ENCODE measurements around the gene ARL4A. TPM values are rescaled to one million over a fixed set of nuclear protein-coding genes. Genes with fewer than 3 reads are reported as not detected.

Gene ARL4A
- total RNA-seq, 1 experiment from 2014 or later: 39.4 TPM

DNA sequence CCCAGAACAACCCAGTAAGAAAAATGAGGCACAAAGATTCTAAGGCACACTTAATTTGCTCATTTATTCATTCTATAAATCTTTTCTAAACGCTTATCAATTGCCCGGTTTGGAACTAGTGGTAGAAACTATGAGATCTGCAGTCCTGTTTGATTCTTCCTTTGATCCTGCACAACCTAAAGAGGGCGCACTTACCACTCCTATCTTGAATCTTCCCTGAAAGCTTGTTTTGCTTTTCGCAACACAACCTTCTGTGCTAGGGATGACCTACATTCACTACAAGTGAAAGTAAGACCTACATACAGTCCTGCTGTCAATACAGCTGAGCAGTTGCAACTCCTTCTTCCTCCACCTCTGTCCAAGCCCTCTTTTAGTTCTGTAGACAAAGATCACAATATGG lies 12.6 kb upstream of the ARL4A start:
- no peak overlapping the region for H2BK20ac ChIP-seq (ENCODE audit: low read depth, low read length, poor library complexity, severe bottlenecking)
- H3K27me3 ChIP-seq (ENCODE audit: insufficient read depth, low read length): no peaks in the 10 kb centered on the region
- H3K27ac ChIP-seq (ENCODE audit: insufficient read length, low read depth, low read length): no peak overlapping the region
- H3K27me3 Mint-ChIP-seq (ENCODE audit: low read depth): no peaks in the 10 kb centered on the region
- TF ChIP-seq, protein P1, sequence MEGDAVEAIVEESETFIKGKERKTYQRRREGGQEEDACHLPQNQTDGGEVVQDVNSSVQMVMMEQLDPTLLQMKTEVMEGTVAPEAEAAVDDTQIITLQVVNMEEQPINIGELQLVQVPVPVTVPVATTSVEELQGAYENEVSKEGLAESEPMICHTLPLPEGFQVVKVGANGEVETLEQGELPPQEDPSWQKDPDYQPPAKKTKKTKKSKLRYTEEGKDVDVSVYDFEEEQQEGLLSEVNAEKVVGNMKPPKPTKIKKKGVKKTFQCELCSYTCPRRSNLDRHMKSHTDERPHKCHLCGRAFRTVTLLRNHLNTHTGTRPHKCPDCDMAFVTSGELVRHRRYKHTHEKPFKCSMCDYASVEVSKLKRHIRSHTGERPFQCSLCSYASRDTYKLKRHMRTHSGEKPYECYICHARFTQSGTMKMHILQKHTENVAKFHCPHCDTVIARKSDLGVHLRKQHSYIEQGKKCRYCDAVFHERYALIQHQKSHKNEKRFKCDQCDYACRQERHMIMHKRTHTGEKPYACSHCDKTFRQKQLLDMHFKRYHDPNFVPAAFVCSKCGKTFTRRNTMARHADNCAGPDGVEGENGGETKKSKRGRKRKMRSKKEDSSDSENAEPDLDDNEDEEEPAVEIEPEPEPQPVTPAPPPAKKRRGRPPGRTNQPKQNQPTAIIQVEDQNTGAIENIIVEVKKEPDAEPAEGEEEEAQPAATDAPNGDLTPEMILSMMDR (conservative IDR thresholded peaks at IDR 0.05): peak; percentile 75
- H3K4me3 Mint-ChIP-seq: no peak overlapping the region
- no peak overlapping the region for H3K23ac ChIP-seq (ENCODE audit: insufficient read length, low read depth, low read length)
- H4K91ac ChIP-seq (ENCODE audit: insufficient read length, low read depth, low read length): no peak overlapping the region
- peaks cover 7% of the 10 kb centered on the region for H3K9me3 ChIP-seq (ENCODE audit: control insufficient read depth, low read depth, low read length)
- H3K4me2 ChIP-seq (ENCODE audit: insufficient read depth, insufficient read length, low read length): no peak overlapping the region
- H3K4ac ChIP-seq (ENCODE audit: low read depth, low read length): no peak overlapping the region
- H3K9me3 Mint-ChIP-seq: peaks cover 3 to 14% of the 10 kb centered on the region in 2 experiments; a peak in 3 of 5 replicates
- H3K4me1 Mint-ChIP-seq: no peaks in the 10 kb centered on the region
- no peaks in the 10 kb centered on the region for H3K4me1 ChIP-seq (ENCODE audit: insufficient read depth, low read length)
- H3K27ac Mint-ChIP-seq: no peak overlapping the region
- H4K5ac ChIP-seq (ENCODE audit: insufficient read length, low read depth, low read length): no peak overlapping the region
- no peak overlapping the region for H3K9ac ChIP-seq (ENCODE audit: extremely low read depth, insufficient read length, low read length)
- H2BK5ac ChIP-seq (ENCODE audit: insufficient read length, low read length): no peak overlapping the region
- no peaks in the 10 kb centered on the region for H3K79me2 ChIP-seq (ENCODE audit: insufficient read depth, low read length)
- H2BK12ac ChIP-seq (ENCODE audit: insufficient read length, low read depth, low read length): no peak overlapping the region
- WGBS (ENCODE audit: extremely low coverage, insufficient read length, low lambda C conversion rate): no CpG with 5 or more reads among the region's 4 CpGs
- H3K79me1 ChIP-seq (ENCODE audit: insufficient read depth, low read depth, low read length, poor library complexity, severe bottlenecking): no peaks in the 10 kb centered on the region
- no peak overlapping the region for H2BK120ac ChIP-seq (ENCODE audit: low read depth, low read length, poor library complexity, severe bottlenecking)
- H2AK5ac ChIP-seq (ENCODE audit: insufficient read length, low read length): no peak overlapping the region
- H3K18ac ChIP-seq (ENCODE audit: insufficient read length, low read depth, low read length): no peak overlapping the region
- DNase-seq: peak; percentile 50
- no peak overlapping the region for H4K8ac ChIP-seq (replicated peaks; ENCODE audit: insufficient read length, low read depth, low read length)
- H2BK15ac ChIP-seq (ENCODE audit: low read depth, low read length): no peak overlapping the region
- H4K20me1 ChIP-seq (ENCODE audit: control insufficient read depth, insufficient read depth, insufficient read length): no peaks in the 10 kb centered on the region
- peaks cover 0 to 13% (median 5%) of the 10 kb centered on the region in 3 experiments; a peak in 3 of 7 replicates for H3K36me3 Mint-ChIP-seq (ENCODE audit: insufficient read depth in 1 of 3, low read depth in 3 of 3)
- no peak overlapping the region for H2AFZ ChIP-seq (ENCODE audit: low read length)
- H3K56ac ChIP-seq (ENCODE audit: insufficient read length, low read depth, low read length): no peak overlapping the region
- no peak overlapping the region for H3T11ph ChIP-seq (ENCODE audit: low read length)
- no peaks in the 10 kb centered on the region for H3K23me2 ChIP-seq (ENCODE audit: insufficient read length, low read depth, low read length, poor library complexity, severe bottlenecking)
- no peak overlapping the region for H3K14ac ChIP-seq (ENCODE audit: insufficient read depth, low read length)

Measured in H9 (cell line).